Skeletal muscle cell (primary cell): ENCODE data around the gene GATAD2B.

Experiments used
- DNase-seq: peaks from one replicate; pipeline ENCODE4 v3.0.0-alpha.2; 2010; ENCODE audit warnings: low read depth
- H3K4me3 ChIP-seq: 2 replicates; pipeline ENCODE4 v1.5.1; 2011; ENCODE audit warnings: low read depth, mild to moderate bottlenecking, control low read depth, low read length, moderate library complexity

The GATAD2B gene

DNA sequence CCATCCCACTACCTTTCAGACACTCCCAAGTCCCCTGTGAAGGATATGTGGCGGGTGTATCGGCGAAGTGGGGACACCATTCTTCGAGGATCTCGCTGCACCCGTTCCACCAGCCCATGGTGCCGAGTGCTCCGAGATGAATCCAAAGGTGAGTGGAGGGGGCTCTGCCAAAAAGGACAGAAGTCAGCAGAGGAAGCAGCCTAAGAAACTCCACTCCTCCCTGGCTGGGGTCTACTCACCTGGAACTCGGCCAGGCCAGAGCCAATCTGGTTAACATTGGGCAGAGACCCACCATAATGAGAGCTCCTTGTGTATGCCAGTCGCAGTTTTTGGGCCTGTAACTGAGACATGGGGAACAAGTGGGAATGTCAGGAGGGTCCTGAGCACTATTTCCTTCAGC lies 32.1 kb upstream of the GATAD2B start:
- no peak for DNase-seq
- no peak overlapping the region for H3K4me3 ChIP-seq

DNA sequence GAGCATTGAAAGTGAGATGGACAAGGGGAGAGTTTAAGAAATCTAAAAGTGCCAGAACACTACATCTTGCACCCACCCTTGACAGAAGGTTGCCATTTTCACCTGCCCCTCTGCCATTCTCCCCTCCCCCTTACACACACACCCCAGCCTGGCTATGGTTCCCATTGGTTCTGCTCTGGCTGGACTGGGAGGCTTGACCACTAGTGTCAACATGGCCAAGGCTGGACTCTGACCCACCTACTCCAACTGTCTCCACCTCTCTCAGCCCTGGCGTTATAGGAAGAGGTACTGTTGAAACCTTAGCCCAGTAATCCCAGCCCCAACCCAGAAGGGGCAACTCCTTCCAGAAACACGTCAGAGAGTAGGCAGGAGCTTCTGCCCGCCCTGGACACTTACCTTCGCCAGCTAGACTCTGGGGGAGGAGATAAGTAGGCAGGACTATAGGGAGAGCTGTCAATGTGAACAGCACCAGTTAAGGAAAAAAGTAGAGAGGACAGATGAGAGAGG lies 31.1 kb upstream of the GATAD2B start:
- DNase-seq, result no peak

DNA sequence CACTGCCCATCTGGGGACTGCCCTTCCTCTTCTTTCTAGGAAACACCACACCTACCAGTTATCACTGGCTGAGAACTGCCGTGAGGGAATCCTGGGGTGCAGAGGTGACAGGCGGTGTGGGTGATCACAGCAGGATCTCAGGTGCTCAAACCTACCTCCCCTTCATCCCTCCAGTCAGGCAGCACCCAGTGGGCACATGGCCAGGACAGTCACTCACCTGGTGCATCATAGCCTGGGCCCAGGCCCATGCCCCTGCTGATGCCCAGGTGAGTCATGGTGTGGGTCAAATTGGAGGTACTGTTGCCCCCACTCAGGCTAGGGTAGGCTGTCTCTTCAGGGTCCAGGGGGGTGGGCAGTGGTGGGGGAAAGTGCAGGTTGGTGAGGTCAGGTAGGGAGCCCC lies 29.0 kb upstream of the GATAD2B start:
- no peak for DNase-seq
- no peak overlapping the region for H3K4me3 ChIP-seq

More for the DNA sequence above, 31.1 kb upstream of the GATAD2B start:
- H3K4me3 ChIP-seq, result no peak overlapping the region

DNA sequence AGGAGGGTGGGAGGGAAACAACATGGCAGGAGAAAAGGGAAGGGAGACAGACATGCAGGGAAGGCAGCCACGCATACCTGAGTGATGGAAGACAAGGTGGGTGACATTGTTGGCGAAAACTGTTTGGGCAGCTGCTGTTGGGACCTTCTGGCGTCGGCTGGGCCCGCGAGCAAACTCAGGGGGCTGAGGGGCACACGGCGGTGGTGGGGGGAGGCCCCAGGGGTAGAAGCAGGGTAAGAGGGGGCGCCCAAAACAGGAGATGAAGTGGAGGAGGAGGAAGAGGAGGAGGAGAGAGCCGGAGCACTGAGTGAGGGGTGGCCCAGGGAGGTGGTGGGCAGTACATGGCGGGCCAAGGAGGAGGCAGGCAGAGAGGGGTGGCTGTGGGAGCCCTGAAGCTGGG lies 28.4 kb upstream of the GATAD2B start:
- no peak for DNase-seq
- no peak overlapping the region for H3K4me3 ChIP-seq

DNA sequence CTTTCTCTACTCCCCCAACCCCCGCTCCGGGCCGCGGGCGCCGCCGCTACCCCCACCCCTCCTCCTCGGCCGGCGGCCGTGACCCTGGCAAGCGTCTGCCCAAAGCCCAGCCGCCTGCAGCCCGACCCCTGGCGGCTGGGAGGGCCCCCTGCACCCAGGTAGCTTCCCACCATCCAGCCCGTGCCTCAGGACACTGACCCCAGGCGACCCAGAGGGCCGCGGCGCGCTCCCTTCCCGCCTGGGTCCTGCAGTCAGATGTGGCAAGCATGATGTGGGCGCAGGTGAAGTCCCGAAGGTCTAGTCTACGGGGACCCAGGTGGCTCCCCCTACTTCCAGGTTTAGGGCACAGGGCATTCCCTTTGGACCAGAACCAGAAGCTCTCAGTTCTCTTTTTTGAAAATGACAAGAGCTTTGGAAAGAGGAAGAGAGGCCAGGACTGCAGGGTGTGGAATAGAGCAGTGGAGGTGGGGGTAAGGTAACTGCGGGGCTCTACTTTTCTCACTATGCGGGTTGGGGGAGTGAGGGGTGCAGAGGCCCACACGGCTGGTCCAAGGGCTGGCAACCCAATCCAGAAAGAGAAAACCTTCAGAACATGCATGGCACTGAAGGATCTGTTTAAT lies 24.0 kb upstream of the GATAD2B start, which contains the start of gene DENND4B:
DENND4B (minus strand) TSS at position 97 of the 620 bp plus-strand sequence. CDS start 2,344 bp downstream, outside the sequence.
- no peak for DNase-seq
- peak within 1 kb of the TSS; percentile 83 for H3K4me3 ChIP-seq

DNA sequence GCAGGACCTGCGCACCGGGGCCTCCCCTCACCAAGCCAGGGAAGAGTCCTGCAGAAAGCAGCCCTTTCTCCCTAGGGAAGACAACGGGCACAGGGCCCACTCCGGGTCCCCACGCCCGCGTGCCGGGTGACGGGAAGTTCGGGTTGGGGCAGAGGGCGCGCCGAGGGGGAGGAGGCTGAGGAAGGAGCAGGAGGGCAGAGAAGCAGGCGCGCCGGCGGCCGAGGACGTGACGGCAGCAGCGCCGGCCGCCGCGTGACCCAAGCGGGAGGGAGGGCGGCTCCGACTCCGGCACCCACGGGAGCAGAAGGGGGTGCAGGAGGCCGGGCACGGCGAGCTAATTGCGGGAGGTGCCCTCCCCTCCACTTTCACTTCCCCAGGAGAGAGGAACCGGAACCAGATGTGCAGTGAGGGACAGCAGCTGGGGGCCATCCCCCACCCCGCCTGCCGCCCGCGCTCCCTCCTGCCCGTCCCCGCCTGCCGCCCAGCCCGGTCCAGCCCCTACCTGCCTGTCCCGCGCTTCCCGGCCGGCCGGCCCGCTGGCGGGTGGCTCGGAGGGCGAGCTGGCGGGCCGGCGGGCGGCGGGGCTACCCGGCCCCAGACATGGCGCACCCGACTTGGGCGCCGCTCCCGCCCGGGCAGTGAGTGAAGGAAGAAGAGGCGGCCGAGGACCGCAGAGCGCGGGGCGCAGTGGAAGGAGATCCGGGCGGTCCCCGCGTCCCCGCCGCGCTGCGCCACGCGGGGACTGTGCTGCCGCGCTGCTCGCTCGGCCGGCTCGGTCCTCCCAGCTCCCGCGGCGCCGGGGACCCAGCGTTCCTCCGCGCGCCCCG lies 23.2 kb upstream of the GATAD2B start:
- peak overlapping the region; percentile 83 for H3K4me3 ChIP-seq
- DNase-seq, result no peak

DNA sequence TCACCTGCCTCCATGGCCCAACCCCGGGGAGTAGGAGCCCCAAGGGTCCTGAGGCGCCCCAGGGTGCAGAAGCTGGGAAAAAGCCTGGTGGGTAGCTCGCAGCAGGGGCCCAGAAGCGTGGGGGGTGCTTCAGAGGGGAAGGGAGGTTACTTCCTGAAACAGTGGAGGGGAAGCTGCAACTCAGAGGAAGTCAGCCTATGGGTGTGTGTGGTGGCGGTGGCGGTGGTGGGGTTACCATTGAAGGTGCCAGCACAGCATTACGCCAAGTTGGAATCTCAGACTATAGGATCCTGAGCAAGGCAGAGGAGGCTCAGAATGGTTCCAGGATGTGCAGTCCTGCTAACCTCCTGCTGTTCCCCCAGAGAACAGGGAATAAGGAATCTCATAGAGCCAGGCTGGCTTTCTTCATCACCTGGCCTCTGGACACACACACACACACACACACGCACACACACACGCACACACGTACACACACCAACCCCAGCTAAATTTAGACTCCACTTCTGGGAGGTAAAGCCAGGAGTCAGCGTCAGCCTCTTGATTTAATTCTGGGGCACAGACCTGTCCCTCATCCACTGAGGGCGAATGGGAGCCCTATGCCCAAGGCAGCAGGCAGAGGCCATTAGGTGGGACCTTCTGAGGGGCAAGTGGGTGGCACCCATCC lies 22.5 kb upstream of the GATAD2B start:
- H3K4me3 ChIP-seq, result peak overlapping the region; percentile 83
- DNase-seq, result no peak

DNA sequence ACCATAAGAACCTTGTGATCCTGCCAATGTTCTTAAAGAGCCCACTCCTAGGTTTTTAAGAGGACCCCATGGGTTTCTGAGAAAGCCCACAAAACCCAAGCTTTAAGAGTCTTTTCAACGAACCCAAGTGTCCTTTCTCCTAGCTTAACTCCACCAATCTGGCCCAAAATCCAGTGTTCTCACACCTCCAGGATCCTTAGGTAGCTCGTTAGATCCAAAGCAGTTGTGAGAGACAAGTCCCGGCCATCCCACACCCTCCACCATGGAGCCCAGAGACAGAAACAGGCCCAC lies 22.0 kb upstream of the GATAD2B start:
- DNase-seq, result no peak
- H3K4me3 ChIP-seq, result peak overlapping the region; percentile 83

DNA sequence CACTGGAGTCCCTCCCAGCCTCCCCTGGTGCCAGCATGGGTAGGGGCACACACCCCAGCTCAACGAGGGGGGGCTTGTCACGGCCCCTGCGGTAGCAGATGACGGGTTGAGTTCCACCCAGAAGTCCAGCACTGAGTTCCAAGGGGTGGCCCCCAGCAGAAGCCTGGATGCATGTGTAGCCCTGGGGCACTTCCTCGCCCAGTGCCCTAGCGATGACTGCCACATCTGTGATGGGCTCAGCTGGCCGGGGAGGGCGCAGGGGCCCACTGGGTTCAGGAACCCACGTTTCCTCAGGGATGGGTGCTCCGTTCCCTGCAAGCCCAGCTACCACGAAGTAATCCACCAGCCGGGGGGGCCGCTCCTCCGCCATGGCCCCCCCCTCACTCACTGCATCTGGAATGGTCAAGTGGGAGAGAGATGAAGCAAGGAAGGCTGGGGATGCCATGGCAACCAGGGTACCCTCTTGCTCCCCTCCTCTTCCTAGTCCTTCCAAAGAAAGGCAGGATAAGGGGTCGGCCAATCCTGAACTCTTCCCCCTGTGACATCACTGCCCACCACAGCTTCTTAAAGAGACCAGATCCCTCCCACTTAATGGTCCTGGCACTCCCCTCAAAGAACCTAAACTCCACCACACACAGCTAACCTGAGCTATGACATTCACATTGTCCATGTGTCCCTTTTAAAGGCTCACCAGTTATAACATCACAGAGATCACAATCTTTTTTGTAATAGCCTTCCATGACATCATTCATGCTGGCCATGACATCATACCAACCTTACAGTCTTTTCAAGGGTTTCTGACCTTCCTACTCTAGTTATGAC lies 21.4 kb upstream of the GATAD2B start:
- no peak overlapping the region for H3K4me3 ChIP-seq
- no peak for DNase-seq

DNA sequence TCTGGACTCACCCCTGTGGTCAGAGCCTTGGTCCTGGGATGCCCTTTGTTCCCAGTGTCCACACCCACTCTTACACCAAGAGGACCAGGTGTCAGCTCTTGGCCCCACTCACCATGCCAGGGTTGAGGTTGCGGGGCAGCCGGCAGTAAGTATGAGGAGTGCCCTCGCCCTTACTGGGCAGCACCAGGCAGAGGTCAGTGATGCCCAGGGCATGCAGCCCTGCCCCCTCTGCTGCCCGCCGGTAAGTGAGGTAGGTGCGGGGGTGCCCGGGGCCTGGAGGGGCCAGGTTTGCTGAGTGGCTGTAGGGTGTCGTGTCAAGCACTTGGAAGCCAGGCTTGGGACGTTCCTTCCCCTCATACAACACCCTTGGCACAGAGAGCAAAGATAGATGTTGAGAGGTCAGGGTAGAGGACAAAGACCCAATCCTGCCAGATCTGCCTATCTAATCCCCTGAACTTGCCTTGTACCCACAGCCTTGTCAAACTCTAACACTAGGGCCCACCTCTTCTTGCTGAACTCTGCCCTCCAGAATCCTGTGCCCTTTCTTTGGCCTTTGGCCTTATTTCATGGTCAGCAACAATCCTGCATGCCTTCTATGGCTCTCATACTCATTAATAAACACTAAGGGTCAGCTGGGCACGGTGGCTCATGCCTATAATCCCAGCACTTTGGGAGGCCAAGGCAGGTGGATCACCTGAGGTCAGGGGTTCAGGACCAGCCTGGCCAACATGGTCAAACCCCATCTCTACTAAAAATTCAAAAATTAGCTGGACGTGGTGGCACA lies 20.2 kb upstream of the GATAD2B start:
- DNase-seq, result no peak

DNA sequence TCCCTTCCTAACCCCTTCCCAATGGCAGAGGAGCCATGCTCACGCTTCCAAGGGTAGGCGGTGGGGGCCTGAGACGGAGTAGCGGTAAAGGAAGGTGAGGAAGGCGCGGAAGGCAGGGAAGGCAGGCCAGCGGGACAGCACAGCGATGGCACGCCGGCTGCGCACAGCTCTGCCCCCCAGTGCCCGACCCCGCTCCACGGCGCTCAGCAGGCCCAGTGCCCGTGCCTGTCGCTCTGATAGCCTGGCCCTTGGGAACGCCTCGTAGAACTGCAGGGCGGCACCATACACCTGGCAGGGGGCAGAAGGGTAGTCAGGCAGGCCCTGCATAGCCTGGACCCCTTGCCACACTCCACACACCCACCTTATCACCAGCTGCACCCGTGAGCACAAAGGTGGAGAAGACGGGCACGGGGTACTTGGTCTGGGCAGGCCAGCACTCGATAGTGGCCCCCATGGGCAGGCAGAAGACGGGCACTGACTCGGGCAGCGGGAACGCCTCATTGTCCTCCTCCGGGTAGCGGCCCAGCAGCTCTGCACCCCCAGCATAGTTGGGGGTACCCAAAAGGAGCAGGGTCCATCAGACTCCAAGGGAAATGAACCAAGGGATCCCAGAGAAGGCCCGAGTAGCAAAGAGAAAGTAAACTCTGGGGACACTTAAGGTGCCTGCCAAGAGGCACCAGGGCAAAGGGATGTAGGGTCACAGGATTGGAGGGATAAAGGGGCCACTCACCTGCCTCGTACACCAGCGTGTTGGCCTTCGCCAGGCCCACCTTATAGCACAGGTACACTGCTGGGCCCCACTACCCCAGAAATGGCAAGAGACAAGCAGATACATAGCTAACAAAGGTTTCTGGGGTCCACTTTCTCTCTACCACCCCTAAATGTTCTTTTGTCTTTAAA lies 19.3 kb upstream of the GATAD2B start:
- H3K4me3 ChIP-seq, result no peak overlapping the region
- no peak for DNase-seq

More for the DNA sequence above, 20.2 kb upstream of the GATAD2B start:
- no peak overlapping the region for H3K4me3 ChIP-seq

DNA sequence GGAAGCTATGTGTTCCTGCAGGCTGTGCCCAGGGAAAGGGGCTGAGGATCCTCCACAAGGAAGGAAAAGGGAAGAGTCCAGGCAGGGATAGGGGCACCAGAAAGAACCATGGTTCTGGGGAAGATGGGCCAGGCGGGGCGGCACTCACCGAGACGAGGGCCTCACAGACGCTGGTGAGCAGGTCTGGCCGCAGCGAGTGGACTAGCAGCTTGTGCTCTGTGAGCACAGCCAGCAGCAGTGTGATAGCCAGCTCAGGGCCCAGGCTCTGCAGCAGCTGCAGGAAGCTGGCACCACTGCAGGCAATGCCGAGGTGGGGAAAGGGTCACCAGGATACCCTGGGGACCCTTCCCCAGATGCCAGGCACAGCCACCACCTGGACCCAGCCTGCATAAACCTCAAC lies 18.0 kb upstream of the GATAD2B start:
- H3K4me3 ChIP-seq, result no peak overlapping the region
- DNase-seq, result no peak

DNA sequence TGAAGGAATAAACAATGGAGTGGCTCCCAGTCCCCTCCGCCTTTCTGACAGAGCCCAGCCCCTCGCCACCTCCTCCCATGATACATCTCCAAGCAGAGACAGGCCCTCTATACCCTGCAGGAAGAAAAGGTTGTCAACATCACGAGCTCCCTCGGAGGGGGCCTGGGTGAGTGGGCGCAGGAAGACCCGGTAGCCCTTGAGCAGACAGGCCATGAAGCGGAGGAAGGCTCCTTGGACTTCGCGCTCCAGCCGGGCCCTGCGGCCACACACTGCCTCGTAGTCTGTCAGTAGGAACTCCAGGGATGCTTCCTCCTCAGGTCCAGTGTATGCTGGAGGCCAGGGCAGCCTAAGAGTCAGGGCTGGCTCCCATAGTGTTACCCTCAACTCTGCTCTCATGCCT lies 16.7 kb upstream of the GATAD2B start:
- DNase-seq, result no peak
- no peak overlapping the region for H3K4me3 ChIP-seq

DNA sequence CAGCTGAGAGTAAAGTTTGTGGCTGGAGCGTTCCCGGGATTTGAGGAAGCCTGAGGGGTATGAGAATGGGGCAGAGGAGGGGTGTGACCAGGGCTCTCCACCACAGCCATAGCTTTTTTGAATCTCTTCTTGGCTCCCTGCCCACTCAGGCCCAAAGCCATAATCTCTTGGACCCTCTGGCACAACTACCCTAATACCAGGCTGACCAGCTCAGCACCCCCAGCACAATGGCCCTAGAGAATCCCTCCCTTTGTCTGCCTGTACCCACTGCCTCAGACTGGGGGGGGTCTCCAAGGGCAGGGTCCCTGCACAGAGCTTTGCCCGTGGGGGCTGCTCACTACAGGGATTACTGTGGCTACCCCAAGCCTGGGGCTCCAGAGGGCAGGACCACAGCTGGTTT lies 16.2 kb upstream of the GATAD2B start:
- no peak for DNase-seq
- no peak overlapping the region for H3K4me3 ChIP-seq

DNA sequence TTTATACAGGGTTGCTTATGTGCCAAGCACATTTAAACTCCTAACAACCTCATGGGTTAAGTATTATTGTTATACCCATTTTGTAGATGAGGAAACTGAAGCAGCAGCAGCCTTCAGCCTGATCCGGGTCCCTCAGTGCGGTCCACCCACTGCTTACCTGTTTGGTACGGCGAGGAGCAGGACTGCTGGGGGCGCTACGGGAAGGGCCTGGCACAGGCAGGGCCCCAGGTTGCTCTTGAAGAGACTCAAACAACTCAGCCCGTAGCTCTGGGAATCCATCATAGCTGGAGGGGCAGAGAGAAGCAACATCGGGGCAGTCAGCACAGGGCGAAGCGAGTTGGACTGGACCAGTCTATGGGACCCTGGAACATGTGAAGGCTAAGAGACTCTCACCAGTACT lies 14.6 kb upstream of the GATAD2B start:
- no peak overlapping the region for H3K4me3 ChIP-seq
- no peak for DNase-seq

DNA sequence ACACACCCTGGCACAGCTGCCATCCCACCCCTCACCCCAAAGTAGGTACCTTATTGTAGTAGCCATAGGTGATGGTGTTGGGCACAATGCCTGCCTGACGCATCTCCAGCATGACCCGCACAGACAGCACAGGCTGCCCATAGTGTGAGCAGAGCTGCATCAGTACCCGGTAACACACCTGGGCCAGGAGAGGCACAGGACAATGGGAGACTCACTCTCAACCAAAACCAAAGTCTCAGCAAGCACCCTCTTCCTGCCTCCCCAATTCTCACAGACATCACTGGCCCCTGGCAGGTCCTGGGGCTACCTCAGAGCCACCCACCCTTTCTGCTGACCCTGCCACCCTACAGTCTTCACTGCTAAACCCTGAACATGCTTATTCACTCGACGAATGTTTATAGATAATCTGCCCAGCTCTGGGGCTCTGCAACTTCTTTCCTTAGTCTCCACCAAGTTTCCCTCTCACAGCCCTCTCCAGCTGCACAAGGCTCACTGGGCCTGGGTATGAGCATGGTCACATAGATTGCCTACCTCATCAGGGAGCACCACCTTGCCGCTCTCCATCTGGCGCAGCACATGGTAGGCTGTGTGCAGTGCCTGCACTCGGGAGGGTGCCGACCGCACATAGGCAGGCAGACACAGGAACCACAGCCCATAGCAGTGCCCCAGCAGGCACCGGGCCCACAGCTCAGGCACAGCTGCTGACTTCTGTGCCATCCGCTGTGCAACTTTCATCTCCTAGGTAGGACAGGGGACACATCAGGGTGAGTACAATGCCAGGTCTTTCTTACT lies 13.4 kb upstream of the GATAD2B start:
- DNase-seq, result no peak
- no peak overlapping the region for H3K4me3 ChIP-seq

DNA sequence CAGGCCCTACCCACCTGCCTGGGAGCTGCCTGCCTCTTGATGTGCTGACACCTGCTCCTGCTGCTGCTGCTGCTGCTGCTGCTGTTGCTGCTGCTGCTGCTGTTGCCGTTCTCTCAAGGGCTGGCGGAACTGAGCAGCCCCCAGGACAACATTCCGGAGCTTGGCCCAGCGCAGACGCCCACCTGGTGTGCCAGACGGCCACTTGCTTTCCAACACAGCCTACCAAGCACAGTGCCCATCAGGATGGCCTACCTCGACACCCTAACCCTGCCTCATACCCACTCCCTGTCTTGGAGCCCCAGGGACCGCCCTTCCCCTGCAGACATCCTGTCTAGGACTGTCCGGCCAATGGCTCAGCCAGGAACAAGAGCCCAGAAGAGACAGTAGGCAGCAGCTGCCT lies 12.0 kb upstream of the GATAD2B start:
- no peak overlapping the region for H3K4me3 ChIP-seq
- DNase-seq, result no peak
